ENCODE data around the gene CMSS1.

DNA sequence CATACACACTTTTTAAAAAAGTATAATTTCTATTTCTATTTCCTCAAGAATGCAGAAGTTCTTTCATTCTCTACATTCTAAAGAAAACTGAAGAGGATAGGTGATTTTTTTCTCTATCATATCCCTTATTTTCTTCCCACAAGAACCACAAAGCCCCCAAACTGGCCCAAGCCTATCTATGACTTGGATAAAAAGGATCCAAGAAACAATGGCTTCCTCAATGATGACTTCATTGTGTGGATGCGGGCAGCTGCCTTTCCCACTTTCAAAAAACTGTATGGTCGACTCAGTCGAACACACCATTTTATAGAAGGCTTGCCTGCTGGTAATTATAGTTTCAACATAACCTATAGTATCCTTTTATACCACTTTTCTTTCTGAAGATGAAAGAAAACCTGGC is 390.2 kb downstream of the CMSS1 start:
- TF ChIP-seq, protein P1, sequence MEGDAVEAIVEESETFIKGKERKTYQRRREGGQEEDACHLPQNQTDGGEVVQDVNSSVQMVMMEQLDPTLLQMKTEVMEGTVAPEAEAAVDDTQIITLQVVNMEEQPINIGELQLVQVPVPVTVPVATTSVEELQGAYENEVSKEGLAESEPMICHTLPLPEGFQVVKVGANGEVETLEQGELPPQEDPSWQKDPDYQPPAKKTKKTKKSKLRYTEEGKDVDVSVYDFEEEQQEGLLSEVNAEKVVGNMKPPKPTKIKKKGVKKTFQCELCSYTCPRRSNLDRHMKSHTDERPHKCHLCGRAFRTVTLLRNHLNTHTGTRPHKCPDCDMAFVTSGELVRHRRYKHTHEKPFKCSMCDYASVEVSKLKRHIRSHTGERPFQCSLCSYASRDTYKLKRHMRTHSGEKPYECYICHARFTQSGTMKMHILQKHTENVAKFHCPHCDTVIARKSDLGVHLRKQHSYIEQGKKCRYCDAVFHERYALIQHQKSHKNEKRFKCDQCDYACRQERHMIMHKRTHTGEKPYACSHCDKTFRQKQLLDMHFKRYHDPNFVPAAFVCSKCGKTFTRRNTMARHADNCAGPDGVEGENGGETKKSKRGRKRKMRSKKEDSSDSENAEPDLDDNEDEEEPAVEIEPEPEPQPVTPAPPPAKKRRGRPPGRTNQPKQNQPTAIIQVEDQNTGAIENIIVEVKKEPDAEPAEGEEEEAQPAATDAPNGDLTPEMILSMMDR (IDR thresholded peaks at IDR 0.05): no peak
- TF ChIP-seq POLR2A (IDR thresholded peaks at IDR 0.05): no peak
